Epithelial cell of prostate (primary cell): ENCODE measurements around the gene CBS.
"Not testable (repeated sequence)": the region's sequence is repeated elsewhere in the genome, so short reads cannot be mapped to it uniquely, and the experiment has no call there.

Experiments used
- DNase-seq: peaks from one replicate; pipeline ENCODE4 v3.0.0-alpha.2; 2011; ENCODE audit warnings: low read depth, low spot score
- H3K27ac ChIP-seq: fragments of 450-650 bp; 2 replicates; pipeline ENCODE4 v1.5.1; 2017; ENCODE audit warnings: mild to moderate bottlenecking

The CBS gene

GRCh38 chr21:43027846-43028731 lies 47.5 kb downstream of the CBS start:
- no peak overlapping the region for H3K27ac ChIP-seq
- no peak for DNase-seq

- no peak for DNase-seq
- H3K27ac ChIP-seq = no peak overlapping the region
Observed at GRCh38 chr21:43025636-43026180, 49.9 kb downstream of the CBS start.

DNA sequence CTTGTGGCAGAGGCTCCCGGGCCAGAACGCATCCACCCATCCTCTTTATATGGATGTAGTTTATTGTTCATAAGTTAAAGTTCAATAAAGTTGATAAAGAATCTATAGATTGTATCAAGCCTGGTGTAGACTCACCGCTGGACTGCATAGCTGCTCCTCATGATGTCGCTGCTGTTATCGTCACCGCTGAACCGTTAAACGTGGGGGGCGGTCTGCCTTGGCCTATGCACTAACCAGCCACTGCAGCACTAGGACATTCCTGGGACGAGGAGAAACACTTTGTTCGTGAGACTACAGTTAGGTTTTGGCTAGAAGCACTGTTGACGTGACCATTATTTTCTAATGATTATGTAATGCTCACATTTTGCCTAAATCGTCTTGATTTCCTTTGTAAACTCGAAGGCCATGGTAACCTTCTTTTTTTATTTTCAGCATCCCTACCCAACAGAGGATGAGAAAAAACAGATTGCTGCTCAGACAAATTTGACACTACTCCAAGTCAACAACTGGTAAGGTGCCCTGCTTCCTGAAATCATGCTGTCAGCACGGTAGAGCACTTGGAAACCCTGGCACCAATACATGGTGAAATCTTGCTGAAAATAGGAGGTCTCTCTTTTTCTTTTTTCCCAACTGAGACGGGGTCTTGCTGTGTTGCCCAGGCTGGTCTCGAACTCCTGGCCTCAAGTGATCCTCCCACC lies 51.0 kb downstream of the CBS start:
- DNase-seq = no peak
- H3K27ac ChIP-seq = no peak overlapping the region

DNA sequence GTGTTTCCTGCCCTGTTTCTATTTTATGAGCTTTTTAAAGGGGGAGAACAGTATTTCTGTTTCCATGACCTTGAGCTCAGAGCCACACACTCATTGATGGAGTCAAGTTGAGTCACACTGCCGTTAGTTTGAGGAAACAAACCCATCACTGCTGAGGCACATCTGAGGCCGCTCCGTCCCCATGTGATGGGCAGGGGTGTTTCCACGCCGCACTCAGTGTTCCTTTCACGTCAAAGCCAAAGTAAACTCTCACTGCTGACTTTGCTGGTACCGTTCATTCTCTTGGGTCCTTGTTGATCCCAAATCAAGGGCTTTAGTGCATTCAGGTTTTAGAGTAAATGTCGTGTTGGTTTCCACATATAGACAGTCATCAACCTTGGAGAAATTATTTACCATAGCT lies 52.5 kb downstream of the CBS start:
- no peak overlapping the region for H3K27ac ChIP-seq
- no peak for DNase-seq

DNA sequence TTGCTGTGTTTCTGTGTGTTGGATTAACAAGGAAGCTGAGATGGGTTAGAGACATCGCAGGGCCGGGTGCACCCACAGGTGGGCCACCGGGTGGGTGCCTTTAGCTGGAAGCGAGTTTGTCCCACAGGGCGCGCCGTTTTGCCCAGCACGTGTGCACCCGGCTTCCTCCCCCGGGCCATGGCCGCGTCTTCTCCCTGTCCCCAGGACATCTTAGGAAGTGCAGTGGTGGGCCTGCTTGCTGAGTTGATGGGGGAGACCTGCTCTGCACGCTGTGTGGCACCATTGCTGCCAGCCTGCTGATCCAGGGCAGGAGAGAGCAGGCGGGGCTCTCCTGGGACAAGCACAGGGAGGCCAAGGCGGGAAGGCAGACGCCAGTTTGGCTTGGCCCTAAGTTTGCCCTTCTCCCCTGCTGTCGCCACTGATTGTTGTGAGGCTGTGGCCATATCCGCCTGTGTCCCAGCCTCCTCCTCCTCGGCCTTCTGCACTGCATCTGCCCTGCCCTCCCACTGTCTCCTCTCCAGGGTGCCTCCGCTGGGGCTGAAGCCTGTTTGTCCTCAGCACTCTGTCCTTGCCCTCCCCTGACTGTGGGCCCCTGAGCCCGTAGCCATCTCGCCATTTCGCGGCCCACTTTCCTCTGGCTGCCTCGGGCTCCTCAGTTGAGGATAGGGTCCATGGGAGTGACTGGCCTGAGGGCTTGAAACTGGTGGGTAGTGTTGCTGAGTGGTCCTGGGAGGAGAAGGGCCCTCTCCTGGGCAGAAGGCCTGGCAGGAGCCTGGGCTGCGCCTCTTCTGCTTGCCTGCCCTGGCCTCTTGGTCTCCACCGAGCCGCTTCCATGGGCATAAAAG lies 53.7 kb downstream of the CBS start:
- no peak for DNase-seq
- H3K27ac ChIP-seq = no peak overlapping the region

DNA sequence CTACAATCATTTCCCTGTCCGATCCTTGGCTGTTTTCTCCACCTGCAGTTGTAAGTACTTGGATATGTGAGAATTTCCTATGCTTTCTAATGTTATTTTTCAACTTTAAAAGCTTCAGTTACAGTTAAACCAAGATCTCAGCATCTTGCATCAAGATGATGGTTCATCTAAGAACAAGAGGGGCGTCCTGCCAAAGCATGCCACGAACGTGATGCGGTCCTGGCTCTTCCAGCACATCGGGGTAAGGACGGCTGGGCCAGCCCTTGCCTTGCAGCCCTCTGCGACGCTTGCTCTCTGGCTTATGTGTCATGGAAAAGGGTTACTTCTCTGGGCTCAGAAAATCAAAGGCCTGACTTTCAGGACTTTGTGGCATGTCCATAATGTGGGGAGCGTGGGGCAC lies 54.4 kb downstream of the CBS start:
- no peak overlapping the region for H3K27ac ChIP-seq
- DNase-seq = no peak

- no peak for DNase-seq
- no peak overlapping the region for H3K27ac ChIP-seq
Observed at GRCh38 chr21:43020771-43021170, 54.9 kb downstream of the CBS start.

GRCh38 chr21:43020177-43020576 lies 55.5 kb downstream of the CBS start:
- H3K27ac ChIP-seq = no peak overlapping the region
- no peak for DNase-seq

DNA sequence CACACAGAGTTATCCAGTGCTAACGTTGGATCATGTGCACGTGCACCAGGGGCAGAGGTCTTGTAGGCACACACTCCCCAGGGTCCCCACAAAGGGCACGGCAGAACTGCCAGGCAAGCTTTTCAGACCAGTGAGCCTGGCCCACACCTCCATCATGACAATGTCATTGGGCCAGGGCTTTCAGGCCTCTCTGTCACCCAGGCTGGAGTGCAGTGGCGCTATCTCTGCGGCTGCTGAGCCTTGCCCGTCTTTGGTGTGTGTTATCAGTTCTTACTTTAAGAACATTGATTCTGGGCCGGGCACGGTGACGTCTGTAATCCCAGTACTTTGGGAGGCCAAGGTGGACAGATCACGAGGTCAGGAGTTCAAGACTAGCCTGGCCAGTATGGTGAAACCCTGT lies 57.1 kb downstream of the CBS start:
- H3K27ac ChIP-seq = no peak overlapping the region
- no peak for DNase-seq

DNA sequence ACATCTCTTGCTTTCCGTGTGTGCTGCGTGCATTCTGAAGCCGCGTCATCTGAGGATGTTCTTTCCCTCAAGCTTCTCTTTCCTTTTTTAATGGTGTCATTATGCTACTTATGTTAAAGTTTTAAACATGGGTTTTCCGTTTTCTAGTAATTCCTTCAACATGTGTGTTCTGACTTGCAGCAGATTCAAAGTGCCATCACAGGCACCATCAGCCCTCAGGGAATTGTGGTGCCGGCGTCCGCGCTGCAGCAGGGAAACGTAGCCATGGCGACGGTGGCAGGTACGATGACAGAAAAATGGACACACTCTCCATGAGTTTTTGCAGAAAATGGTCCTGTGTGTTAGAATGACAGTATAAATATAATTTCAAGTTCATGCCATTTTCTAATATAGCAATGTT lies 58.9 kb downstream of the CBS start:
- no peak overlapping the region for H3K27ac ChIP-seq
- no peak for DNase-seq

DNA sequence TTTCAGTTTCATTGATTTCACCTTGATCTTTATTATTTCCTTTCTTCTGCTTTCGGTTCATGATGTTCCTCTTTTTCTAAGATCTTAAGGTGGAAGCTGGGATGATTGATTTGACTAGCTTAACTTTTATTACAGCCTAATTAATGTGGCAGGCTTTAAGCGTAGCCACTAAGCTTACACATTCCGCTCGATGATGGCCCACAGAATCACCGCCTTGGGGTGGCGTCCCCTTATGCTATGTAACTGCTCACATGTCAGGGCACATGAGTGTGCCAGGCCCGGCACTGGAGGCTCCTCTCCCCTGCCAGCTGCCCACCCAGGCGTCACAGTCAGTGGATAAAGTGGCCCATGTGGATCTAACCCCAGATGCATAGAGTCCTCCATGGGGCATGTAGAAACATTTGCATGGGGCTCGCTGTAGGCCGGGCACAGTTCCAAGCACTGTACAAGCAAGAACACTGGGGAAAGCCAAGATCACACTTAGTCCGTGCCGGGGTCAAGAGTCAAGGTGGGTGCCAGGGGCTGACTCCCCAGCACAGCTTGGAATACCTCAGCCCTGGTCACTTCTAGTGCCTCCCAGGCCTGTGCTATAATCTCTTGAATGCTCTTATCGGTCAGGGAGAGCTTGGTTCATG lies 59.6 kb downstream of the CBS start:
- no peak for DNase-seq
- no peak overlapping the region for H3K27ac ChIP-seq

GRCh38 chr21:43012596-43012995 lies 63.0 kb downstream of the CBS start:
- peak; percentile 14 for DNase-seq

GRCh38 chr21:43006874-43007208 lies 68.8 kb downstream of the CBS start:
- no peak overlapping the region for H3K27ac ChIP-seq
- no peak for DNase-seq

More at GRCh38 chr21:43012596-43012995, 63.0 kb downstream of the CBS start:
- H3K27ac ChIP-seq = no peak overlapping the region

DNA sequence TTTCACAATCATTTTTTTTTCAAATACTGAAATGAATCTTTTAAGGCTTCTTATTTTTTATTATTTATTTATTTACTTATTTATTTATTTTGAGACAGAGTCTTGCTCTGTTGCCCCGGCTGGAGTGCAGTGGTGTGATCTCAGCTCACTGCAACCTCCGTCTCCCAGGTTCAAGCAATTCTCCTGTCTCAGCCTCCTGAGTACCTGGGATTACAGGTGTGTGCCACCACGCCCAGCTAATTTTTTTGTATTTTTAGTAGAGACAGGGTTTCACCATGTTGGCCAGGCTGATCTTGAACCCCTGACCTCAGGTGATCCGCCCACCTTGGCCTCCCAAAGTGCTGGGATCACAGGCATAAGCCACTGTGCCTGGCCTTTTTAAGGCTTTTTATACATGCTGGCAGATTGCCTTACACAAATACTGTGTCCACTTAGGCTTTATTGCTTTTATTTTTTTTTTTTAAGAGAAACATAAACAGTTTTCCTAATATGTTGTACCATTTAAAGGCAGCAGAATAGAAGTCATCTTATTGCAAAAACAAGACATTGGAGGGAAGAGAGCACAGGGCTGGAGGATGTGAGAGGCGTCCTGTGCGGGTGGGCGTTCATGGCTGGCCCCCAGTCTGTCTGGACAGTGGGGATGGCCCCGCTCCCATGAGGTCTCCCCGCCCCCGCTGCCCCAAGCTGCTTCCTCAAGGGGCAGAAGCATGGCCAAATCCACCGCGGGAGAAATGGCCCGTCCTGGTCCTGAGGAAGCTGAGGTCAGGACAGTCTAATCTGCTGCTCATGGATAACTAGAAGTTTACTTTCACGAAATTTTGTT lies 69.4 kb downstream of the CBS start:
- not testable (repeated sequence) for DNase-seq, H3K27ac ChIP-seq

GRCh38 chr21:43005635-43006034 lies 70.0 kb downstream of the CBS start:
- DNase-seq = no peak
- H3K27ac ChIP-seq = no peak overlapping the region

- DNase-seq = no peak
- H3K27ac ChIP-seq = no peak overlapping the region
Observed at GRCh38 chr21:43004926-43005325, 70.7 kb downstream of the CBS start.
